Ovary (tissue), 3 donors: ENCODE measurements around the gene POU6F2.

ENCODE experiments used
- CTCF ChIP-seq, 3 donors: fragments of 450-650 bp in 2 of 3; fragments of 200-600 bp in 1 of 3; IDR thresholded peaks; one replicate each; pipeline versions ENCODE4 v1.5.1 to v1.8.0; 2016 to 2022; ENCODE audit warnings: antibody characterized with exemption in 3 of 3, mild to moderate bottlenecking in 1 of 3
- POLR2A ChIP-seq: fragments of 450-650 bp; IDR thresholded peaks from one replicate; pipeline ENCODE4 v1.6.1; 2017; ENCODE audit warnings: antibody characterized with exemption, mild to moderate bottlenecking, moderate library complexity
- donor health status: DM: no; HTN: no; CAD: no.

GRCh38 chr7:39186131-39186530 is 208.4 kb downstream of the POU6F2 start:
- TF ChIP-seq CTCF (IDR thresholded peaks at IDR 0.05) (no peak), POLR2A (no peak)
